Karpas-422 (cell line): Measurements from ENCODE around the gene TOM1L1. TPM values are rescaled to one million over a fixed set of nuclear protein-coding genes. Genes with fewer than 3 reads are reported as not detected.

ENCODE experiments used
- DNase-seq: peaks from one replicate; pipeline ENCODE4 v3.0.0-alpha.2; 2015
- H2AFZ ChIP-seq: fragments of 200-600 bp; sonication (generic); 2 replicates; pipeline ENCODE4 v1.6.1; 2014; ENCODE audit warnings: antibody characterized with exemption, low read length, mixed read lengths
- H3K27ac ChIP-seq: fragments of 200-600 bp; sonication (generic); 2 replicates; pipeline ENCODE4 v1.5.1; 2014; ENCODE audit warnings: mild to moderate bottlenecking, low read length, moderate library complexity
- H3K27me3 ChIP-seq: fragments of 200-600 bp; sonication (generic); 2 replicates; pipeline ENCODE4 v1.6.1; 2014; ENCODE audit warnings: low read length, mixed read lengths
- H3K36me3 ChIP-seq: fragments of 200-600 bp; sonication (generic); 2 replicates; pipeline ENCODE4 v1.6.1; 2014; ENCODE audit warnings: low read length, mixed read lengths; ENCODE audit not compliant: insufficient read depth
- H3K4me1 ChIP-seq: fragments of 200-600 bp; sonication (generic); 2 replicates; pipeline ENCODE4 v1.6.1; 2014; ENCODE audit warnings: mild to moderate bottlenecking, low read length, mixed read lengths
- H3K4me2 ChIP-seq: fragments of 200-600 bp; sonication (generic); 2 replicates; pipeline ENCODE4 v1.6.1; 2014; ENCODE audit warnings: low read length, low read depth, mild to moderate bottlenecking; ENCODE audit not compliant: poor library complexity, severe bottlenecking
- H3K4me3 ChIP-seq: fragments of 200-600 bp; sonication (generic); 2 replicates; pipeline ENCODE4 v1.5.1; 2014; ENCODE audit warnings: mild to moderate bottlenecking, antibody characterized with exemption, low read length, mixed read lengths
- H3K79me2 ChIP-seq: fragments of 200-600 bp; sonication (generic); 2 replicates; pipeline ENCODE4 v1.6.1; 2014; ENCODE audit warnings: mild to moderate bottlenecking, low read length, mixed read lengths
- H3K9ac ChIP-seq: fragments of 200-600 bp; sonication (generic); 2 replicates; pipeline ENCODE4 v1.6.0; 2014; ENCODE audit warnings: low read length
- H3K9me2 ChIP-seq: fragments of 200-600 bp; sonication (generic), shearing (Covaris generic); replicated peaks from 2 replicates; pipeline ENCODE4 v1.6.0; 2014; ENCODE audit warnings: mild to moderate bottlenecking, low read length, moderate library complexity; ENCODE audit not compliant: insufficient read depth
- H3K9me3 ChIP-seq: fragments of 300-700, 200-600 bp; sonication (generic); 2 replicates; pipeline ENCODE4 v1.6.1; 2014; ENCODE audit warnings: low read length, mixed read lengths
- H4K20me1 ChIP-seq: fragments of 200-600 bp; sonication (generic); 2 replicates; pipeline ENCODE4 v1.6.1; 2014; ENCODE audit warnings: mild to moderate bottlenecking, antibody characterized with exemption, low read length, low read depth; ENCODE audit not compliant: insufficient read depth
- total RNA-seq: library from RNA; depleted of rRNA; stranded (reverse); fragments of >200 nt; shearing (Covaris generic); gene quantifications from 2 replicates; pipeline ENCODE4 v1.2.3, GENCODE V29; 2014; ENCODE audit warnings: low replicate concordance

TOM1L1 gene
- total RNA-seq, 1 experiment from 2014 or later, result not detected

DNA sequence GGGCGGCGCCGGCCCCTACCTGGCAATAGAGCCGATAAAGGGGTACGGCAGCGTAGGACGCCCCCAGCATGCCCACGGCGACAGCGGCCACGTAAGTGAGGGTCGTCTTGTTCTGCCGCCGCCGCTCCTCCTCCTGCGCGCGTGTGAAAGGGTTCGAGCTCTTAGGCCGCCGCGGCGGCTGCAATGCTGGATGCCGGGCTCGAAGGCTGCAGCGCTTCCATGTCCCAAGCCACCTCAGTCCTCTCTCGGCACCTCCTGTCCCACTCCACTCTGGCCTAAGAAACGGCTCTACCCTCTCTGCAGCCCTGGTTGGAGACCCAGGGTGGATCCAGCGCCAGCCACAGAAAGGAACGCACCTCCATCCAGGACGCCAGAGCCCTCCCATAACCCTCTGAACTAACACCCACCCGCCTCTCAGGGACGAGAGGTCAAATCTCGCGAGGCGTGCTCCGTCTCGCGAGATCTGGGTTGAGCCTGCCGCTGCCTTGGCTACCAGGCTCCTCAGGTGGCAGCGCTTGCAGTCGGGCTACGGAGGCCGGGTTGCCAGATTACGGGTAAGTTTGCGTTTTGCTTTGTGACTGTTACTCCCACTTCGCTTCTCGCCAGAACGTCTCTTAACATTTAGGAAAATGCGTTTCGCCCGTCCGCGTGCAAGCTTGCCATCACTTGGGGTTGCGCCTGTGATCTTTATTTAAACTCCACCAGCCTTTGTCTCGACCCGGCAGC, 67.8 kb downstream of the TOM1L1 start, which contains the start of the genes COX11 and STXBP4:
Gene COX11 (minus strand): TSS at position 393 of the 726 bp plus-strand sequence. CDS start 8 bp downstream, at position 385.
Gene STXBP4 (plus strand): TSS at position 504 of the 726 bp plus-strand sequence. CDS start 17,455 bp downstream, outside the sequence.
- H3K9me2 ChIP-seq, result no peaks in the 10 kb centered on the region
- peak within 1 kb of the TSS; percentile 98 for H3K4me2 ChIP-seq
- peaks cover 44% of the 10 kb centered on the region for H3K4me1 ChIP-seq
- peak within 1 kb of the TSS; percentile 96 for H3K4me3 ChIP-seq
- peaks cover 15% of the 10 kb centered on the region; the same call in 1 of the 2 replicates for H3K36me3 ChIP-seq
- peaks cover 49% of the 10 kb centered on the region for H3K79me2 ChIP-seq
- peak within 1 kb of the TSS; percentile 92 for H3K9ac ChIP-seq
- no peaks in the 10 kb centered on the region for H3K9me3 ChIP-seq
- peak; percentile 98 for DNase-seq
- peaks cover 4% of the 10 kb centered on the region for H4K20me1 ChIP-seq
- H3K27me3 ChIP-seq, result no peaks in the 10 kb centered on the region
- H3K27ac ChIP-seq, result peak within 1 kb of the TSS; percentile 56
- H2AFZ ChIP-seq, result peak within 1 kb of the TSS; percentile 99

DNA sequence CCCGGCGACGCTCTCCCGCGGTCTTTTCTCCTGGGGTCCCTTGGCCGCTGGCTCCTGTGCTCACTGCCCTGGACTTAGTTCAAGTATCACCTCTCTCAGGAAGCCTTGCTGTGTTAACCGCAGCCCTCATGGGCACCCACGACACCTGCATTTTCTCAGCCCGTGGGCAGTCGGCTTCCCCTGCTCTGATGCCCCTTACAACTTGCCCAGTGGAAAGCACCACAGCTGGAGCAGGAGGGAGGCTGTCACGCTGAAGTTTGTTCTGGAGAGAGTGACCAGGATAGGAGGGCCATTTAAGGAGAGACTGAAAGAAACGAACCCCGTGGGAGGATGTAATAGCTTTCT, 68.3 kb downstream of the TOM1L1 start:
- no peaks in the 10 kb centered on the region for H3K27me3 ChIP-seq
- peak overlapping the region; percentile 96 for H3K4me3 ChIP-seq
- peaks cover 10% of the 10 kb centered on the region; the same call in 1 of the 2 replicates for H3K36me3 ChIP-seq
- no peak for DNase-seq
- H3K9ac ChIP-seq, result peak overlapping the region; percentile 92
- peaks cover 49% of the 10 kb centered on the region for H3K79me2 ChIP-seq
- peaks cover 4% of the 10 kb centered on the region for H4K20me1 ChIP-seq
- no peaks in the 10 kb centered on the region for H3K9me2 ChIP-seq
- H3K27ac ChIP-seq, result peak overlapping the region; percentile 56
- no peaks in the 10 kb centered on the region for H3K9me3 ChIP-seq
- H3K4me2 ChIP-seq, result peak overlapping the region; percentile 98
- peak overlapping the region; percentile 99 for H2AFZ ChIP-seq
- peaks cover 39% of the 10 kb centered on the region for H3K4me1 ChIP-seq

DNA sequence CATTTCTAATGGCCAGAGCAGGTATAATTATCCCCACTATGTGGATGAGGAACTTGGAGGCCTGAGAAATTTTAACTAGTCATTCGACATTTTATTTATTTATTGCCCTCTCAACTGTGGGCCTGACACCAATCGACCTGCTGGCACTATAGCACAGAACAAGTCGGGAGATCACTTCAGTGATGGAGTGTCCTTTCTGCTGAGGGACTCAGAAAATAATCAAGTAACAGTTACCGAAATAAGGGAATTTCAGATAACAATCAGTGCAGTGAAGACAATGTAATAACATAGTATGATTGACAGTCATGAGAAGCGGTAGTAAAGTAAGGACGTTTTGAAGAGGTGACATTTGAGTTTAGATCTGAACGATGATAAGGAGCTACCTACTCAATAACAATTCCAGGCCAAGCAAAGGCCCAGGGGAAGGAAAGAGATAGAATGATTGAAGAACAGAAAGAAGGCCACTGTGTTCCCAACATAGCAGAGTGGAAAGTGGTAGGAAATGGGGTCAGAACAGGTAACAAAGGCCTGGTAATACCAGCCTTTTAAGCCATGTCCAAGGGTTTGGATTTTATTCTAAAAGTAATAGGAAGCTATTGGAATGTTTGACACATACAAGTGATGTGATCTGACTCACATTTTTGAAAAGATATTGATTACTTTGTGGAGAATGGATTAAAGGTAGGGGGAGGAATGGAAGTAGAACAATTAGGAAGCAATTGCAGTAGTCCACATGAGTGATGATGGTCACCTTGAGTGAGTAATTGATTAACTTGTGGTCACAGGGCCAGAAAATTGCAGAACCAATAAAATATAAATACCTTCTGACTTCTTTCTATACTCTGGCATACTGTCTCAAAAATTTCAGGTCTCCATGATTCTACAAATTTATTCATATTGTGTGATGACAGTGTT, 69.3 kb downstream of the TOM1L1 start:
- Histone ChIP-seq H4K20me1 (peaks cover 4% of the 10 kb centered on the region), H3K27me3 (no peaks in the 10 kb centered on the region), H3K9me2 (no peaks in the 10 kb centered on the region), H3K4me3 (peak overlapping the region; percentile 96), H3K9me3 (no peaks in the 10 kb centered on the region), H3K9ac (peak overlapping the region; percentile 92), H3K4me2 (peak overlapping the region; percentile 98), H2AFZ (peak overlapping the region; percentile 99; the same call in 1 of the 2 replicates), H3K27ac (no peak overlapping the region), H3K79me2 (peaks cover 42% of the 10 kb centered on the region), H3K36me3 (peaks cover under 1% of the 10 kb centered on the region; the same call in 1 of the 2 replicates), H3K4me1 (peaks cover 29% of the 10 kb centered on the region)
- DNase-seq, result no peak

DNA sequence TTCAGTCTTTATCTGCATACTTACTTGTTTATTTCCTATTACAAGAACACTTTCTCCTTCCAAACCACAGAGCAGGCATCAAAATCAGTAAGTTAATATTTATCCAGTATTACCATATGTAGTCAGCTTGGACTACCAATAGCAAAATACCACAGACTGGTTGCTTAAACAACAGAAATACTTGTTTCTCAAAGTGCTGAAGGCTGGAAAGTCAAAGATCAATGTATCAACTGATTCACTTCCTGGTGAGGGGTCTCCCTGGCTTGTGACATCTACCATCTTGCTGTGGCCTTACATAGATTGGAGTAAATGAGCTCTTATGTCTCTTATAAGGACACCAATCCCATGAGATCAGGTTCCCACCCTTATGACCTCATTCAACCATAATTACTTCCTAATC, 70.5 kb downstream of the TOM1L1 start:
- no peak for DNase-seq
- Histone ChIP-seq H3K9me3 (no peaks in the 10 kb centered on the region), H3K27me3 (no peaks in the 10 kb centered on the region), H3K79me2 (peaks cover 30% of the 10 kb centered on the region), H3K4me3 (no peak overlapping the region), H3K27ac (no peak overlapping the region), H3K9me2 (no peaks in the 10 kb centered on the region), H3K36me3 (no peaks in the 10 kb centered on the region), H4K20me1 (peaks cover 4% of the 10 kb centered on the region), H3K4me1 (peaks cover 25% of the 10 kb centered on the region), H3K4me2 (no peak overlapping the region), H3K9ac (no peak overlapping the region), H2AFZ (no peak overlapping the region)

DNA sequence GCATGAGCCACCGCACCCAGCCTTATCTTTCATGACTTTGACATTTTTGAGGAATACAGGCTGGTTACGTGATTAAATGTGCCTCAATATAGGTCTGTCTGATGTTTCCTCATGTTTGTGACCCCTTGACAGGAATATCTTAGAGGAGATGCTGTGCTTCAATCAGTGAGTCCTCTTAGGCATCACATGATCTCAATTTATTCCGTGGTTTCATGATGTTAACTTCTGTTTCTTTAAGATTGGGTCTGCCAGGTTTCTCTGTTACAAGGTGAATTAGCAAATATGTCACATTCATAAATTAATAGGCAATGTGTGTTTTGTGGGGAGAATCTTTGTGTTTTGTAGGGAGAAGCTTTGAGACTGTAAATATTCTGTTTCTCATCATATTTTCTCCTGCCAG, 71.2 kb downstream of the TOM1L1 start:
- H3K27me3 ChIP-seq, result no peaks in the 10 kb centered on the region
- no peaks in the 10 kb centered on the region for H3K9me2 ChIP-seq
- H3K9ac ChIP-seq, result no peak overlapping the region
- no peaks in the 10 kb centered on the region for H3K9me3 ChIP-seq
- H3K27ac ChIP-seq, result no peak overlapping the region
- DNase-seq, result no peak
- peaks cover 22% of the 10 kb centered on the region for H3K79me2 ChIP-seq
- no peak overlapping the region for H3K4me3 ChIP-seq
- no peak overlapping the region for H3K4me2 ChIP-seq
- H4K20me1 ChIP-seq, result peaks cover 4% of the 10 kb centered on the region; the same call in 1 of the 2 replicates
- peaks cover 18% of the 10 kb centered on the region for H3K4me1 ChIP-seq
- no peak overlapping the region for H2AFZ ChIP-seq
- no peaks in the 10 kb centered on the region for H3K36me3 ChIP-seq

DNA sequence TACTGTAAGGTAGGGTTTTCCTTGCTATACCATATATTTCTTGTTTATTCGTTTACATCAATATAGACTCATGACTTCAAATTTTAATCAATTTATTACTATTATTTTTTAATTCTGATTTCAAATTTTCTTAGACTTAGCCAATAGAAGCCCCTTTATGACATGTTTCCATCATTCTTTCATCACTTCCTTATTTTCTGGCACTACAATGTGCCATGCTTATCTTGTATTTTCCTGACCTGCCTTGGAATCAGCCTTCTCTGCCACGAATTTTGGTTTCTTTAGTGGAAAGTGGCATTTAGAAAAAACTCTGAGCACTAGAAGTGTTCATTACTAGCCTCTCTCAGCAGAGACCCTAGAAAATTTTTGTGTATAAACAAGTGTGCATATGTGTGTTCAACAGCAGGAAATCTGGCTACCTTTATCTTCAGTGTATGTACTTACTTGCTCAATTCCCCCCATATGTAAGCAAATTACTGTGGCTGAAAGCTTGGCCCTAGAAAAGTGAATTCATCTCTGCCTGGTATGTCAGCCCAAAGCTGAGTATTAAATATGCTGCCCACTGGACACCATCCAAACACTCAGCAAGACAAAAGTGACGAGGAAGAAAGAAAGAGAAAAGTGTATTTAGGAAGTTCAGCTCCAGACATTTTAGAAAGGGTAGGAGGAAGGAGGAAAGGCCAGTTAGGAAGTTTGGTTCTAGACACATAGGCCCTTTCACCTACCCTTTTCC, 71.9 kb downstream of the TOM1L1 start:
- Histone ChIP-seq H3K9me3 (no peaks in the 10 kb centered on the region), H3K27ac (no peak overlapping the region), H3K4me1 (peaks cover 14% of the 10 kb centered on the region), H3K9ac (no peak overlapping the region), H4K20me1 (peaks cover 4% of the 10 kb centered on the region; the same call in 1 of the 2 replicates), H3K9me2 (no peaks in the 10 kb centered on the region), H3K36me3 (no peaks in the 10 kb centered on the region), H3K4me3 (no peak overlapping the region), H3K27me3 (no peaks in the 10 kb centered on the region), H2AFZ (no peak overlapping the region), H3K79me2 (peaks cover 16% of the 10 kb centered on the region), H3K4me2 (no peak overlapping the region)
- no peak for DNase-seq

DNA sequence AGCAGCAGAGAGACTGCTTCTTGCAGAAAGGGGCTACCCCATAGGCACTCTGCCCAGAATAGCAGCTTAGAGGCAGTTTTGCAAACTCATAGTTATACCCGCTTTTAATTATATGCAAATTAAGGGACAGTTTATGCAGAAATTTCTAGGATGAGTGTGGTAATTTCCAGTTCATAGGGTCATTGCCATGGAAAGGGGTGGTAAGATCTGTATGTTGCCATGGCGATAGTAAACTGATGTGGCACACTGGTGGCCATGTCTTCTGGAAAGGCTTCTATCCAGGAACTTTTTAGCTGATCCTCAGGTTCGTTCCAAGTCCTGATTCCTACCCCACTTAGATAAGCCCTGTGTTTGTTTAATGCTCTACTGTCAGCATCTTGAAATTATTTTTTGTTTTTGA, 74.1 kb downstream of the TOM1L1 start:
- no peak for DNase-seq
- Histone ChIP-seq H4K20me1 (peaks cover 4% of the 10 kb centered on the region; the same call in 1 of the 2 replicates), H3K4me1 (peaks cover 8% of the 10 kb centered on the region), H3K9ac (no peak overlapping the region), H3K9me2 (no peaks in the 10 kb centered on the region), H3K9me3 (peaks cover 5% of the 10 kb centered on the region; the same call in 1 of the 2 replicates), H3K79me2 (peaks cover 2% of the 10 kb centered on the region; the same call in 1 of the 2 replicates), H3K36me3 (no peaks in the 10 kb centered on the region), H2AFZ (no peak overlapping the region), H3K4me3 (no peak overlapping the region), H3K27ac (no peak overlapping the region), H3K27me3 (no peaks in the 10 kb centered on the region), H3K4me2 (no peak overlapping the region)
